Thyroid gland (tissue), 4 donors: ENCODE results near the gene PTPRJ.

Experiments used
- CTCF ChIP-seq, 6 experiments: fragments of 200-600 bp in 3 of 6; fragments of 450-650 bp in 3 of 6; sonication (generic) in 3 of 6; IDR thresholded peaks; one replicate each; pipeline ENCODE4 v1.5.1; 2016 to 2019; ENCODE audit warnings: antibody characterized with exemption in 6 of 6, mild to moderate bottlenecking in 2 of 6, inconsistent platforms in 1 of 6, moderate library complexity in 1 of 6
- POLR2A ChIP-seq, 2 donors: fragments of 450-650 bp; IDR thresholded peaks; one replicate each; pipeline ENCODE4 v1.6.1; 2017; ENCODE audit warnings: antibody characterized with exemption in 2 of 2, mild to moderate bottlenecking in 2 of 2, moderate library complexity in 1 of 2

GRCh38 chr11:48184452-48184851 is 204.1 kb downstream of the PTPRJ start:
- TF ChIP-seq CTCF (IDR thresholded peaks at IDR 0.05) (no peak), POLR2A (IDR thresholded peaks at IDR 0.05) (no peak)
